NCI-H748 (cell line): ENCODE data around the gene NR3C2.

Experiments used
- DNase-seq: peaks from one replicate; lab custom pipeline; 2025; ENCODE audit not compliant: unreplicated experiment; lab: John Stamatoyannopoulos, UW

The NR3C2 gene

DNA sequence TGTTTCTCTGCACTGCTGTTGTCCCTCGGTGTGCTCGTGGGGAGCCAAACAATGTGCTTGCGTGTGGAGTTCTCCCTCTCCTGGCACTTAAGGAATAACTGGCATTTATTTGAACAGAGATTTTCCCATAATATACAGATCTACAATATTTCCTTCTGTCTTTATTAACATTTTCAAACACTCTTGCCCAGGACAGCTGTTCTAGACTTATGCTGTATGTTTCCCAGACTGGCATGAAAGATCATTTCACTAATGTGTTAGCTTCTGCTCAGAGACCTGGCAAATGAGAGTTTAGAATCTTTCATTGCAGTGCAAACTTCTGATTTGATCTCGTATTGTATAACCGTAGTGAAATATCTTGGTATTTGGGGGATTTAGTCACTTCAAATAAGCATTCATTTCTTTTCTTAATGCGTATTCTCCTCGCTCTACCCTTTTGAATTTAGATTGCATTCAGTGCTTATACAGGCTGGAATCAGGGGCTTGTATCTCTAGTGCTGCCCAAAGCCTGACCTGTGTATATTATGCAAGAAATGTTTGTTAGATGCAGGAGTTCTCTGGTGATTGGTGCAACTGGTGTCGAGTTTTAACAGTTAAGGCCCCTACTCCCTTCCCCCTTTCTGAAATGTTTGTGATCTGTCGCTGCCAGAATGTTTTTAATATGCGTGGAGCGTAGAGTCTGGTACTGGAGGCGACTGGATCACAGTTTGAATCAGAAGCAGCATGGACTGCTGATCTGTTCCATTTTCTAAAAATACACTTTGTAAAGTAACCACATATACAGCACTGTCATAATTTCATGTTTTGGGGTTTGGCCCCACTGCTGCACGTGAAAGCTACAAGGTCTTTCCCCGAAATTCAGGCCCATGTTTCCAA is 384.0 kb downstream of the NR3C2 start:
- DNase-seq, result no peak

- DNase-seq, result no peak
Measured at GRCh38 chr4:148057516-148057915, 384.7 kb downstream of the NR3C2 start.

DNA sequence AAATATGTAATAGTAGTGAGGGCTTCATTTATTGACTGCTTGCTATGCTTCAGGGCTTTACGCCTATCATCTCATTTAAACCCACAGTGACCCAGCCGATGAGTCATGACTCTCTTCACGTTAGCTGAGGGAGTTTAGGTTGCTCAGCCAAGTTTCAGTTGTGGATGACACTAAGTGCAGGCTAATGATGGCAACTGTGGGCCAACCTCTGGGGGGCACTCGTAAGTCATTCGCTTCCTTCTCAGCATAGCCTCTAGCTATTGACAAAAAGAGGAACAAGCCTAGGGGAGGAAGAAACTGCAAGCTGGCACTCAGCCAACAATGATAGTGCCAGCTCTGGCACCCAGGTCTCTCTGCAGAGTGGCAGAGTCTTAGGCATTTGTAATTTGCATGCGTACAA is 385.3 kb downstream of the NR3C2 start:
- peak; percentile 11 for DNase-seq

DNA sequence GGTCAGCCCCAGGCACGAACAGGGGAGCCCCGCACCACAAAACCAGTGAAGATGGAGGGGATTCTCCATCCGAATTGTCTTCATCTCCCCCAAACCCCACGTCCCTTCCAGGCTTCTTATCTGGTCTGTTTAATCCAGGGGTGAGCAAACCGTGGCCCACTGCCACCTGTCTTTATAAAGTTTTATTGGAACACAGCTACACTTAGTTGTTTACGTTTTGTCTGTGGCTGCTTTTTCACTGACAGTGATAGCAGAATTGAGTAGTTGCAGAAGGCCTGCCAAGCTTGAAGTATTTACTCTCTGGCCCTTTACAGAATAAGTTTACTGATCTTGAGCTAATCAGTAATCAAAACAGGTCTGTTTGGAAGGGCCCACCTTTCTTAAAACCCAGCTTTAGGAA is 386.4 kb downstream of the NR3C2 start:
- DNase-seq, result no peak

GRCh38 chr4:148054275-148054674 is 387.9 kb downstream of the NR3C2 start:
- no peak for DNase-seq

DNA sequence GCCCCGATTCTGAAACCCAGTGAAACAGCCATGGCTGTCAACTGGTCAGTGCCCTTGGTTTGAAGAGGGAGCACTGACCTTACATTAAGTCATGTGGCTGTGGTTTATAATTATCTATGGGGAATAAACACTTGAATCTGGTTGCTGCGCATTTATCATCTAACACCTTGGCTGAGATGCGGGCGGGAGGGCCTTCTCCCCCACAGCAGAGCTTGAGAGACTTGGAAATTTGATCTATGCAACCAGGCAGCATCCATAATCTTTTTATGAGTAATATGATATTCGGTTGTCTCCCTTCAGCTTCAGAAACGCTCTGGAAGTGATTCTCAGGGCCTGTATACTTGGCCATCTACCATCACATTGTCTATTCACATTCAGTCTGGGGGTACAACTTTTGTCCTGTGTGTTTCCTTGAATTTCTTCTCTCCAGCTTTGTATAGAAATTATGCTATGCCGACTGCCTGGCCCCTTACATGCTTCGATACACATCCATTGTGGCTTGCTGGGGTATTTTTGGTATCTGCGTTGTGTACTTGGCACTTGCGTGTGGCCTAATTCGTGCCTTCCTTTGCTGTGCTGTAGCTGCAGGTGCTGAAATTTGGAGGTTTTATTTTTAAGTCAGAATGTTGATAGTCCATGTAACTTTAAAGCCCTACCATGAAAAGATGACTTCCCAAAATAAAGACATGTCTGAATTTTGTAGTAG is 388.8 kb downstream of the NR3C2 start:
- DNase-seq, result no peak

GRCh38 chr4:148052448-148052847 is 389.8 kb downstream of the NR3C2 start:
- DNase-seq, result no peak

DNA sequence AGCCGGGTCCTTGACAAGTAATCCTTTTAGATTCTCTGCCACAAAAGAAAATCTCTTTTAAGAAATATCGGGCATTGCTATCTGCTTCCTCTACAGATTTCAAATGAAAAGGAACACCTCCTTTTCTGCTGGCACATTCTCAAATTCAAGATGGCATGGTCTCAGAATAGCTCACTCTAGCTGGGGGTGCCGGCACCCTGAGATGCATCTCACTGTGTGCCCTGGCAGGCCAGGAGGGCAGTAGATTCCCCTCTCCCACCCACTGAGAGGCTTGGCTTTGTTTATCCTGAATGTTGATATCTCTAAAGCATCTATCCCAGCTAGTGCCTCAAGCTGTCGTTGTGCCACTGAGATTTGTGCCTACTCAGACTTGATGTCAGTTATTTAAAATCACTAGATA is 390.8 kb downstream of the NR3C2 start:
- DNase-seq, result no peak

GRCh38 chr4:148048598-148048997 is 393.6 kb downstream of the NR3C2 start:
- no peak for DNase-seq

DNA sequence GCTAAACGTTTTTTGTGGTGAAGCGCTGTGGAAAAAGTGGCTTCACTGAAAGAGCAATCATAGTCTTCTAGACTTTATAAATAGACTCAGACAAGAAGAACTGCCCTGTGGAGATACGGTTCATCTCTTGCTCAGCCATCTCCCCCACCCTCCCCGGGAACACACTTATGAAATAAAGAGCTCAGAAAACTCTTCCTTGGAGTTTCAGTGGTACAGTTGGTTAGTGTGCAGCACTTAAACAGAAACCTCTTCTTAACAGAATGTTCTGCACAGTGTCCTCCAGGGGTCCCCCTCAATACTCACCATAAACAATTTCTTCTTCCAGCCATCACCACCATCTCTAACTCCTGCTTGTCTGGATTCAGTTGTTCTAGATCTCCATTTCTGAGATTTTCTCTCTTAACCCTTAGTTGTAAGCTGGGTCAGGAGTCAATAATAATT is 397.3 kb downstream of the NR3C2 start:
- DNase-seq, result no peak

- DNase-seq, result no peak
Measured at GRCh38 chr4:148044089-148044911, 397.9 kb downstream of the NR3C2 start.

- DNase-seq, result no peak
Measured at GRCh38 chr4:148041606-148042329, 400.4 kb downstream of the NR3C2 start.

DNA sequence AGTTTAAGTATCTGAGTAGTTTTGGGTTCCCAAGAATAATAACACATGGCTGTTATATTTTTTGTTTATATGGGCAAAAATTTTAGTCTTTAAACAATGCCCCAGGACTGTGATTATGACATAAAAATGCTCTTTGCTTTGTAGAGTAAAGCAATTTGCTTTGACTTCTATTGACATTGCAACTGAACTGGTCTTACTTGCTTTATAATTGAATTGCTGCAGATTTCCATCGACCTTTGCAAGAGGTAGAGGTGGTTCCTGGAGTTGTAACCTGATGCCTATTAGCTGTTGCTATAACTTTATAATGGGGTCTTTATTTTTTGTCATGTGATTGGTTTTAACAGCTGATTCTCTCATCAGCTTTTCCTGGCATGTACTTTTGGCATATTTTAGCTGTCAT is 407.4 kb downstream of the NR3C2 start:
- no peak for DNase-seq

DNA sequence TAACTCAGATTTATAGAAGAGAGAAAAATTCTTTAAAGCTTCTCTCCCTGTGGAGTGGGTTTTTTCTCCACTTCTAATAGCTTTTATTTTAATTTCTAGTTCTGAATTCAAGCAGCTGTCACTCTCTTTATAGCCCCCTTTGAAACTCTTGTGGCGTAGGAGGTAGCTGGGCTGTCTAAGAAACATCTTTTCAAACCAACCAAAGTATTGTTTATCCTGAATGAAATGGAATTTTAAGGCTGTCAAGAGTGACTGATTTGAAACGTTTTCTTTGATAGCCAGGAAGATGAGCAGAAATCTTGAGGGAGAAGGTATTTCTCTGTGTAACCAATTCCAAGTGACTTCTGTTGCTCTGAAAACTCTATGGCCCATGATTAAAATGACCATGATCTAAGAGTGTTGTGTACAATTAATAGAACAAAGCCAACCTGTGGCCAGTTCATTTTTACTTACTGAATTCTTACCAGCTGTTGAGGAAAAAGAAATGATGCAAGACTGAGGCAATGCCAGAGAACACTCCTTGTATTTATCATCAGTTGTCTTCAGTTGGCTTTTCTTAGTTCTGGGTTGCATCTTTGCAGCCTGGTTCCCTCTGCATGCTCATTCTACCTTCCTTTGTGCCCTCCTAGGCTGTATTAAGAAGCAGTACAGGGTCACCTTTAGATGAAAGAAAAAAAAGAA is 411.9 kb downstream of the NR3C2 start:
- DNase-seq, result no peak

GRCh38 chr4:148029781-148030180 is 412.4 kb downstream of the NR3C2 start:
- DNase-seq, result no peak
